ENCODE data around the gene SOCS3.

- no peak for TF ChIP-seq CTCF (IDR thresholded peaks at IDR 0.05; ENCODE audit: low read depth, low read length)
- no peak for TF ChIP-seq EZH2phosphoT487 (IDR thresholded peaks at IDR 0.05; ENCODE audit: low read depth)
Measured at GRCh38 chr17:78365561-78366108, 5.8 kb upstream of the SOCS3 start.
